ENCODE results near the gene ZWILCH. TPM values are rescaled to one million over a fixed set of nuclear protein-coding genes. Genes with fewer than 3 reads are reported as not detected.

Gene ZWILCH
- total RNA-seq, 1 experiment from 2014 or later: 50.2 TPM

DNA sequence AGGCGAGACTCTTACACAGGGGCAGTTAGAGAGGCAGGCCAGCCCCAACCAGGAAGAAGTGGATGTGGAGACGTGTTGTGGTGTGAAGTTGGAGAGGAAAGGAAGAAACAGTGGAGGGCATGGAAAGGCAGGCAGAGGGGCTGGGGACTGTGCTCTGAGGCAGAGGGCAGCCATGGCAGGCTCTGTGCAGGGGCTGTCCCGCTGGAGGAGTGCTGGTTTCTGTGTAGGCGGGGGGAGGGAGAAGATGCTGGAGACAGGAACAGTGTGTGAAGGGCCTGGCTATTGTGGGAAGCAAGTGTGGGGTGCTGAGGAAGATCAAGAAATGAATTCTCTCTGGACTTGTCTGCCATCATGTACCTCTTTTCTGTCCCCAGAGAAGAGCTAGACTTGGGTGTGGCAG is 28.6 kb upstream of the ZWILCH start:
- H3K4me1 Mint-ChIP-seq: peaks cover 63% of the 10 kb centered on the region
- H3K9me3 Mint-ChIP-seq: no peaks in the 10 kb centered on the region
- peaks cover 11% of the 10 kb centered on the region for H3K36me3 Mint-ChIP-seq
- no peak overlapping the region for H3K4me3 Mint-ChIP-seq
- H3K27ac Mint-ChIP-seq: peak overlapping the region; percentile 59
- ATAC-seq (no peak), DNase-seq (ENCODE audit: low spot score) (no peak)
- TF ChIP-seq NFATC4 (CRISPR knock-in tag; IDR thresholded peaks at IDR 0.05) (no peak), CBFB (CRISPR knock-in tag; IDR thresholded peaks at IDR 0.05; ENCODE audit: low read depth) (no peak), ZNF263 (CRISPR knock-in tag; IDR thresholded peaks at IDR 0.05; ENCODE audit: low read depth) (no peak), OVOL2 (CRISPR knock-in tag; IDR thresholded peaks at IDR 0.05; ENCODE audit: borderline replicate concordance) (no peak), EMX1 (CRISPR knock-in tag; IDR thresholded peaks at IDR 0.05) (no peak), CREB1 (CRISPR knock-in tag; IDR thresholded peaks at IDR 0.05) (no peak)
- TF ChIP-seq, protein P1, sequence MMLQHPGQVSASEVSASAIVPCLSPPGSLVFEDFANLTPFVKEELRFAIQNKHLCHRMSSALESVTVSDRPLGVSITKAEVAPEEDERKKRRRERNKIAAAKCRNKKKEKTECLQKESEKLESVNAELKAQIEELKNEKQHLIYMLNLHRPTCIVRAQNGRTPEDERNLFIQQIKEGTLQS (CRISPR knock-in tag; conservative IDR thresholded peaks at IDR 0.05): no peak
- ChIA-PET CTCF (interaction anchor here (3.3 kb wide), 1 partner anchor 22 kb away, joined by 22 read pairs; the partner anchor contains the start of gene SNAPC5), POLR2A (interaction anchor here (0.5 kb wide), 1 partner anchor 51 kb away, joined by 4 read pairs; no protein-coding TSS in a partner anchor)
- H3K27me3 Mint-ChIP-seq (ENCODE audit: low read depth): no peaks in the 10 kb centered on the region

GRCh38 chr15:66477011-66477410 is 28.1 kb upstream of the ZWILCH start:
- CTCF ChIA-PET: no interaction called here
- H3K9me3 Mint-ChIP-seq: no peaks in the 10 kb centered on the region
- H3K4me3 Mint-ChIP-seq: no peak overlapping the region
- DNase-seq (ENCODE audit: low spot score) (no peak), ATAC-seq (no peak)
- H3K4me1 Mint-ChIP-seq: peaks cover 59% of the 10 kb centered on the region
- H3K27ac Mint-ChIP-seq: peak overlapping the region; percentile 59
- POLR2A ChIA-PET: interaction anchor here (0.5 kb wide), 1 partner anchor 51 kb away, joined by 4 read pairs; no protein-coding TSS in a partner anchor
- no peaks in the 10 kb centered on the region for H3K27me3 Mint-ChIP-seq (ENCODE audit: low read depth)
- H3K36me3 Mint-ChIP-seq: peaks cover 16% of the 10 kb centered on the region
- TF ChIP-seq USF2 (CRISPR knock-in tag; IDR thresholded peaks at IDR 0.05) (no peak), MYBL2 (CRISPR knock-in tag; IDR thresholded peaks at IDR 0.05) (no peak), JAZF1 (CRISPR knock-in tag; IDR thresholded peaks at IDR 0.05) (no peak), MLX (CRISPR knock-in tag; IDR thresholded peaks at IDR 0.05) (no peak), PRRX2 (CRISPR knock-in tag; IDR thresholded peaks at IDR 0.05) (no peak), ATF2 (CRISPR knock-in tag; IDR thresholded peaks at IDR 0.05; ENCODE audit: borderline replicate concordance, low read depth) (no peak), ZNF396 (CRISPR knock-in tag; IDR thresholded peaks at IDR 0.05; ENCODE audit: borderline replicate concordance) (no peak), ZNF532 (CRISPR knock-in tag; IDR thresholded peaks at IDR 0.05; ENCODE audit: borderline replicate concordance) (no peak), E2F4 (CRISPR knock-in tag; IDR thresholded peaks at IDR 0.05; ENCODE audit: borderline replicate concordance, low read depth) (no peak), IRF2 (CRISPR knock-in tag; IDR thresholded peaks at IDR 0.05; ENCODE audit: borderline replicate concordance, low read depth) (no peak), MAX (CRISPR knock-in tag; IDR thresholded peaks at IDR 0.05) (no peak), E2F5 (CRISPR knock-in tag; IDR thresholded peaks at IDR 0.05) (no peak), STAT6 (CRISPR knock-in tag; conservative IDR thresholded peaks at IDR 0.05; ENCODE audit: low read depth) (no peak)
- TF ChIP-seq, protein P2, sequence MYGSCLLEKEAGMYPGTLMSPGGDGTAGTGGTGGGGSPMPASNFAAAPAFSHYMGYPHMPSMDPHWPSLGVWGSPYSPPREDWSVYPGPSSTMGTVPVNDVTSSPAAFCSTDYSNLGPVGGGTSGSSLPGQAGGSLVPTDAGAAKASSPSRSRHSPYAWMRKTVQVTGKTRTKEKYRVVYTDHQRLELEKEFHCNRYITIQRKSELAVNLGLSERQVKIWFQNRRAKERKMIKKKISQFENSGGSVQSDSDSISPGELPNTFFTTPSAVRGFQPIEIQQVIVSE (CRISPR knock-in tag; IDR thresholded peaks at IDR 0.05; ENCODE audit: borderline replicate concordance): no peak

Measured in WTC11 (cell line).